NCI-H526 (cell line): Measurements from ENCODE around the gene HTR2B.
"Not testable (repeated sequence)": the region's sequence is repeated elsewhere in the genome, so short reads cannot be mapped to it uniquely, and the experiment has no call there.

ENCODE experiments used
- DNase-seq, 2 experiments: peaks; one replicate each; lab custom pipeline; 2025; lab: John Stamatoyannopoulos, UW

The HTR2B gene

GRCh38 chr2:231124838-231125568 lies at the start of gene HTR2B:
HTR2B (minus strand) TSS chr2:231125042; CDS start chr2:231123764, 1,278 bp downstream.
- DNase-seq = no peak

GRCh38 chr2:231174211-231174651 lies 49.4 kb upstream of the HTR2B start:
- no peak for DNase-seq

- no peak for DNase-seq
Measured at GRCh38 chr2:231172025-231172424, 47.2 kb upstream of the HTR2B start.

- no peak for DNase-seq
Measured at GRCh38 chr2:231170055-231170454, 45.2 kb upstream of the HTR2B start.

- DNase-seq = no peak
Measured at GRCh38 chr2:231169488-231169887, 44.6 kb upstream of the HTR2B start.

- DNase-seq = no peak
Measured at GRCh38 chr2:231168460-231169139, 43.8 kb upstream of the HTR2B start.

- no peak for DNase-seq
Measured at GRCh38 chr2:231167745-231168459, 43.1 kb upstream of the HTR2B start.

- no peak for DNase-seq
Measured at GRCh38 chr2:231163414-231164095, 38.7 kb upstream of the HTR2B start.

- no peak for DNase-seq
Measured at GRCh38 chr2:231163011-231163410, 38.2 kb upstream of the HTR2B start.

GRCh38 chr2:231161877-231162329 lies 37.1 kb upstream of the HTR2B start:
- no peak for DNase-seq

GRCh38 chr2:231161252-231161839 lies 36.5 kb upstream of the HTR2B start:
- no peak for DNase-seq

- no peak for DNase-seq
Measured at GRCh38 chr2:231160701-231161100, 35.9 kb upstream of the HTR2B start.

GRCh38 chr2:231159306-231159705 lies 34.5 kb upstream of the HTR2B start:
- no peak for DNase-seq

GRCh38 chr2:231152800-231153557 lies 28.1 kb upstream of the HTR2B start:
- DNase-seq = no peak

GRCh38 chr2:231146665-231147064 lies 21.8 kb upstream of the HTR2B start:
- DNase-seq = no peak

GRCh38 chr2:231144896-231145295 lies 20.1 kb upstream of the HTR2B start:
- no peak for DNase-seq

- not testable (repeated sequence) for DNase-seq
Measured at GRCh38 chr2:231140808-231141207, 16.0 kb upstream of the HTR2B start.

GRCh38 chr2:231139796-231140195 lies 15.0 kb upstream of the HTR2B start:
- no peak for DNase-seq

- no peak for DNase-seq
Measured at GRCh38 chr2:231138699-231139098, 13.9 kb upstream of the HTR2B start.

GRCh38 chr2:231134910-231135655 lies 10.2 kb upstream of the HTR2B start:
- DNase-seq = no peak
